ENCODE measurements around the gene PAXX. TPM values are rescaled to one million over a fixed set of nuclear protein-coding genes. Genes with fewer than 3 reads are reported as not detected.

The PAXX gene
- polyA plus RNA-seq, 1 donor (not counting 4 experiments of a cell fraction or from before 2014, with no cell fraction given) = 11.2 TPM

- H3K4me3 ChIP-seq (ENCODE audit: control insufficient read depth in 2 of 3, extremely low read depth in 1 of 3, insufficient read depth in 2 of 3, low read depth in 1 of 3, low read length in 3 of 3) = no peak overlapping the region
- H3K27ac ChIP-seq (ENCODE audit: control insufficient read depth, insufficient read depth, low read length) = no peak overlapping the region
- no peaks in the 10 kb centered on the region for H3K36me3 ChIP-seq (ENCODE audit: control insufficient read depth in 2 of 2, extremely low read depth in 1 of 2, insufficient read depth in 2 of 2, low read length in 2 of 2)
- dilution Hi-C loops (cut with MboI; ENCODE audit: extremely low pct_ligation_motif_present, low sequenced_read_pairs) = no loop called here
- DNase-seq (ENCODE audit: low read depth, low spot score) = no peak
- no peak overlapping the region for H3K9ac ChIP-seq (ENCODE audit: control insufficient read depth, extremely low read depth, insufficient read depth, low read length)
- H3K9me3 ChIP-seq (ENCODE audit: control insufficient read depth, low read depth, low read length) = no peaks in the 10 kb centered on the region
- H3K27me3 ChIP-seq (ENCODE audit: control insufficient read depth, extremely low read depth, insufficient read depth, low read length) = no peaks in the 10 kb centered on the region
- no peaks in the 10 kb centered on the region for H3K79me2 ChIP-seq (ENCODE audit: control insufficient read depth, insufficient read depth, low read length)
- H2AFZ ChIP-seq (ENCODE audit: control insufficient read depth, low read length) = no peak overlapping the region
- H3K4me2 ChIP-seq (ENCODE audit: control insufficient read depth, extremely low read depth, insufficient read depth, low read depth, low read length) = no peak overlapping the region
- no peaks in the 10 kb centered on the region for H3K9me1 ChIP-seq (ENCODE audit: control insufficient read depth, extremely low read depth, insufficient read depth, low read length)
- H4K20me1 ChIP-seq (ENCODE audit: control insufficient read depth, extremely low read depth, insufficient read depth, low read length) = no peaks in the 10 kb centered on the region
- no peak for FAIRE-seq
- peaks cover 9% of the 10 kb centered on the region for H3K4me1 ChIP-seq (ENCODE audit: control insufficient read depth, extremely low read depth, insufficient read depth, low read length)
- no peak for TF ChIP-seq EZH2 (IDR thresholded peaks at IDR 0.05; ENCODE audit: low read length)
- no peak for TF ChIP-seq CTCF (optimal IDR thresholded peaks at IDR 0.05 in 1 of 3, IDR thresholded peaks at IDR 0.05 in 1 of 3, conservative IDR thresholded peaks at IDR 0.05 in 1 of 3; ENCODE audit: extremely low read depth in 1 of 3, insufficient read depth in 2 of 3, low read length in 3 of 3)
Measured at GRCh38 chr9:137001857-137002645, 9.8 kb downstream of the PAXX start.

GRCh38 chr9:137002646-137003041 is 10.4 kb downstream of the PAXX start:
- no peaks in the 10 kb centered on the region for H3K79me2 ChIP-seq (ENCODE audit: control insufficient read depth, insufficient read depth, low read length)
- no peaks in the 10 kb centered on the region for H4K20me1 ChIP-seq (ENCODE audit: control insufficient read depth, extremely low read depth, insufficient read depth, low read length)
- FAIRE-seq (no peak), DNase-seq (ENCODE audit: low read depth, low spot score) (no peak)
- H3K4me2 ChIP-seq (ENCODE audit: control insufficient read depth, extremely low read depth, insufficient read depth, low read depth, low read length) = no peak overlapping the region
- no peak overlapping the region for H2AFZ ChIP-seq (ENCODE audit: control insufficient read depth, low read length)
- H3K9ac ChIP-seq (ENCODE audit: control insufficient read depth, extremely low read depth, insufficient read depth, low read length) = no peak overlapping the region
- no peak overlapping the region for H3K4me3 ChIP-seq (ENCODE audit: control insufficient read depth in 2 of 3, extremely low read depth in 1 of 3, insufficient read depth in 2 of 3, low read depth in 1 of 3, low read length in 3 of 3)
- H3K4me1 ChIP-seq (ENCODE audit: control insufficient read depth, extremely low read depth, insufficient read depth, low read length) = peaks cover 6% of the 10 kb centered on the region
- TF ChIP-seq CTCF (optimal IDR thresholded peaks at IDR 0.05 in 1 of 3, IDR thresholded peaks at IDR 0.05 in 1 of 3, conservative IDR thresholded peaks at IDR 0.05 in 1 of 3; ENCODE audit: extremely low read depth in 1 of 3, insufficient read depth in 2 of 3, low read length in 3 of 3) (no peak), EZH2 (IDR thresholded peaks at IDR 0.05; ENCODE audit: low read length) (no peak)
- dilution Hi-C loops (cut with MboI; ENCODE audit: extremely low pct_ligation_motif_present, low sequenced_read_pairs) = no loop called here
- no peak overlapping the region for H3K27ac ChIP-seq (ENCODE audit: control insufficient read depth, insufficient read depth, low read length)
- H3K27me3 ChIP-seq (ENCODE audit: control insufficient read depth, extremely low read depth, insufficient read depth, low read length) = no peaks in the 10 kb centered on the region
- no peaks in the 10 kb centered on the region for H3K36me3 ChIP-seq (ENCODE audit: control insufficient read depth in 2 of 2, extremely low read depth in 1 of 2, insufficient read depth in 2 of 2, low read length in 2 of 2)
- no peaks in the 10 kb centered on the region for H3K9me1 ChIP-seq (ENCODE audit: control insufficient read depth, extremely low read depth, insufficient read depth, low read length)
- no peaks in the 10 kb centered on the region for H3K9me3 ChIP-seq (ENCODE audit: control insufficient read depth, low read depth, low read length)
